ENCODE data around the gene TTC21B.

TTC21B gene

GRCh38 chr2:165933211-165933910 lies 20.2 kb downstream of the TTC21B start:
- TF ChIP-seq CTCF (IDR thresholded peaks at IDR 0.05; ENCODE audit: borderline replicate concordance, control extremely low read depth, extremely low read depth, insufficient read depth, missing control alignments) = no peak
- DNase-seq (ENCODE audit: low spot score) = no peak
- in situ Hi-C loops (cut with MboI; ENCODE audit: low sequenced_read_pairs, unreplicated experiment) = no loop called here

- no peak for TF ChIP-seq CTCF (IDR thresholded peaks at IDR 0.05; ENCODE audit: borderline replicate concordance, control extremely low read depth, extremely low read depth, insufficient read depth, missing control alignments)
- DNase-seq (ENCODE audit: low spot score) = no peak
- in situ Hi-C loops (cut with MboI; ENCODE audit: low sequenced_read_pairs, unreplicated experiment) = no loop called here
These were observed 25.8 kb downstream of the TTC21B start for GRCh38 chr2:165927774-165928173.

DNA sequence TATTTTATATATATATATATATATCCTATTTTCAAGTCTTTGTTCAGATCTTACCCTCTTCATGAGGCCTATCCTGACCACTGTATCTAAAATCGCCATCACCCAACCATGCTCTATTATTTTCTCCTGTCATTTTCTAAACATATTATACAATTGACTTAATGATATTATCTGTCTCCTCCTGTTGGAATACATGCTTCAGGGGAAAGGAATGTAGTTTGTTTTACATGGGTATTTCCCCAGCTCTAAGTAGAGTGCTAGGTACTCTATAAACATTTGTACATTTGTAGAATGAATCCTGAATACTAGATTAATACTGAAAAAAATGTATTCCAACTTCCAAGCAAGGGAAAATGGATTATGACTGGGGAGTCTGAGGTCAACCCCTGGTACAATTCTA lies 26.2 kb downstream of the TTC21B start:
- DNase-seq (ENCODE audit: low spot score) = no peak
- TF ChIP-seq CTCF (IDR thresholded peaks at IDR 0.05; ENCODE audit: borderline replicate concordance, control extremely low read depth, extremely low read depth, insufficient read depth, missing control alignments) = no peak
- in situ Hi-C loops (cut with MboI; ENCODE audit: low sequenced_read_pairs, unreplicated experiment) = no loop called here

DNA sequence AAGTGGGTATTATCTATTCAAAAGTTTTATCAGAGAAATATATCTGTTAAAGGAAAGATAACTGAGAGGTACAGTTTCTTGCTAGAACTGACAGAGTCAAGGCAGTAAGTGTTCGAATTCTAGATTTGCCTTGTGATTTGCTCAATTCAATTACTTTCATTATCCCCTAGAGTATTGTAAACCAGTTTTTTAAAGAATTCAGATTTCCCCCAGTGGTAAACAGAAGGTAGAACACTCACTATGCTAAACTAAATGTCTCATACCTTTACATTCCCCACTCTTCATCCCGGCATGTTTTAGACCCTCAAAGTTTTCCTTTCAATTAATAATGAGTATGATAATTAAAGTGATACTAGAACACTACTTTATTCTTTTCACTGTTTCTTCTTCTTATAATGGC lies 28.6 kb downstream of the TTC21B start:
- no peak for TF ChIP-seq CTCF (IDR thresholded peaks at IDR 0.05; ENCODE audit: borderline replicate concordance, control extremely low read depth, extremely low read depth, insufficient read depth, missing control alignments)
- in situ Hi-C loops (cut with MboI; ENCODE audit: low sequenced_read_pairs, unreplicated experiment) = no loop called here

DNA sequence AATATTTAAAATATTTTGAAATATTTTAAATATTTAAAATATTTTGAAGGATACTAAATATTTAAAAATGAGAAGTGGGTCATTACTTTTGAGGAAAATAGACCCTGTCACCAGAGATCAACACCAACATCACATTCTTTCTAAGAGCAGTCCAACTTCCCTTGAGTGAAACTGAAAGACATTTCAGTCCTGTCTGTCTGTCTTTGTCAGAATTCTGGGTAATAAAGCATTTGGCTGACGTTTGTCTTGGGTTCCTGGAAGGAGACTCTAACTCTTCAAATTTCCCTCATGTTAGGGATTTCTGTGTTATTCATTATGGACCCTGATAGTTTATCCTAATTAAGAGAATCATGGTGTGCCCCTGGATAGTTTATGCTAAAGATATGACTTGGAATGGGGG lies 32.8 kb downstream of the TTC21B start:
- TF ChIP-seq CTCF (IDR thresholded peaks at IDR 0.05; ENCODE audit: borderline replicate concordance, control extremely low read depth, extremely low read depth, insufficient read depth, missing control alignments) = no peak
- no peak for DNase-seq (ENCODE audit: low spot score)
- in situ Hi-C loops (cut with MboI; ENCODE audit: low sequenced_read_pairs, unreplicated experiment) = no loop called here

More for the DNA sequence above, 28.6 kb downstream of the TTC21B start:
- no peak for DNase-seq (ENCODE audit: low spot score)

GRCh38 chr2:165913636-165914035 lies 39.9 kb downstream of the TTC21B start:
- no peak for DNase-seq (ENCODE audit: low spot score)
- no peak for TF ChIP-seq CTCF (IDR thresholded peaks at IDR 0.05; ENCODE audit: borderline replicate concordance, control extremely low read depth, extremely low read depth, insufficient read depth, missing control alignments)
- in situ Hi-C loops (cut with MboI; ENCODE audit: low sequenced_read_pairs, unreplicated experiment) = no loop called here
